ENCODE measurements around the gene ACSM6.

Gene ACSM6, protein sequence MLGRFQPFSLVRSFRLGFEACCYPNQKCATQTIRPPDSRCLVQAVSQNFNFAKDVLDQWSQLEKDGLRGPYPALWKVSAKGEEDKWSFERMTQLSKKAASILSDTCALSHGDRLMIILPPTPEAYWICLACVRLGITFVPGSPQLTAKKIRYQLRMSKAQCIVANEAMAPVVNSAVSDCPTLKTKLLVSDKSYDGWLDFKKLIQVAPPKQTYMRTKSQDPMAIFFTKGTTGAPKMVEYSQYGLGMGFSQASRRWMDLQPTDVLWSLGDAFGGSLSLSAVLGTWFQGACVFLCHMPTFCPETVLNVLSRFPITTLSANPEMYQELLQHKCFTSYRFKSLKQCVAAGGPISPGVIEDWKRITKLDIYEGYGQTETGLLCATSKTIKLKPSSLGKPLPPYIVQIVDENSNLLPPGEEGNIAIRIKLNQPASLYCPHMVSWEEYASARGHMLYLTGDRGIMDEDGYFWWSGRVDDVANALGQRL

GRCh38 chr10:95193944-95194343 is at the start of gene ACSM6:
Gene ACSM6 (plus strand): TSS chr10:95194238. CDS start chr10:95194486, 248 bp downstream.
- TF ChIP-seq CTCF (IDR thresholded peaks at IDR 0.05; ENCODE audit: borderline replicate concordance, control extremely low read depth, extremely low read depth, insufficient read depth, missing control alignments): no peak
- in situ Hi-C loops (cut with MboI; ENCODE audit: low sequenced_read_pairs, unreplicated experiment): loop anchor here (5.0 to 25.0 kb wide), 2 partner anchors 168 to 418 kb away; no protein-coding TSS in a partner anchor
- no peak for DNase-seq (ENCODE audit: low spot score)

DNA sequence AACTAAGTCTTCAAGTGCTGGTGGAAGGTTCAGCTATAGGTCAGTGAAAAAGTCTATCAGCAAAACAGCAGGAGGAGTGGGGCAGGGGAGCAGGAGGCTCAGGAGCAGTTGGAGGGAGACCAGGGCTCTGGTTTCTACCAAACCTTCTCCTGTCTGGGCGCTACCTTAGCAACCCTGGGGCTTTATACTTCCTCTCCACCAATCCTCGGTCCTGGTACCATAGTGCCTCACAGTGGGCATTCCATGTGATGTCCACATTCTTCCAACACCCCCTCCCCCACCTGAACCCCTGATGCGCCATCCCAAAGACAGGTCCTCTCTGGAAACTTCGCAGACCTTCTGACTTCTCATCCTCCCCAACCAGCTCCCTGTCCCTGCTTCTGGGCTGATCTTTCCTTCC is 25.3 kb upstream of the ACSM6 start:
- no peak for TF ChIP-seq CTCF (IDR thresholded peaks at IDR 0.05; ENCODE audit: borderline replicate concordance, control extremely low read depth, extremely low read depth, insufficient read depth, missing control alignments)

DNA sequence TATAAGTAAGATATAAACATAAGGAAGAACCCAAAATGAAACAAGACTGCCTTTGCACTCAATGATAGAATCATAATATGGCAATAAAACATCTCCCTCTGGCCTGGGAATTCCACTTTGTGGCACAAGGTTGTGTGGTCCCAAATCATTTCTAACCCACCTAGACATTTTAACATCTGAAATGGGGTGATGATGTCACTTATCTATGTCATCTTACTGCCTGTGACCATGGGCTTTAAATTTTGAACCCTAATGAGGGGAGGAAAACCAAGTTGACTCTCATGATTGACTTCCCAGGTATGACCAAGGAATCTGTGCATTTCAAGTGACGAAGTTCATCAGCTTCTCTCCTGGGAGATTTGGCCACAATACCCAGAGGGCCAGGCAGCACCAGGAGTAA is 24.5 kb upstream of the ACSM6 start:
- TF ChIP-seq CTCF (IDR thresholded peaks at IDR 0.05; ENCODE audit: borderline replicate concordance, control extremely low read depth, extremely low read depth, insufficient read depth, missing control alignments): no peak
- no peak for DNase-seq (ENCODE audit: low spot score)
- in situ Hi-C loops (cut with MboI; ENCODE audit: low sequenced_read_pairs, unreplicated experiment): no loop called here

More for the DNA sequence above, 25.3 kb upstream of the ACSM6 start:
- in situ Hi-C loops (cut with MboI; ENCODE audit: low sequenced_read_pairs, unreplicated experiment): no loop called here
- no peak for DNase-seq (ENCODE audit: low spot score)

- no peak for DNase-seq (ENCODE audit: low spot score)
- TF ChIP-seq CTCF (IDR thresholded peaks at IDR 0.05; ENCODE audit: borderline replicate concordance, control extremely low read depth, extremely low read depth, insufficient read depth, missing control alignments): no peak
- in situ Hi-C loops (cut with MboI; ENCODE audit: low sequenced_read_pairs, unreplicated experiment): no loop called here
Observed at GRCh38 chr10:95170790-95171189, 23.2 kb upstream of the ACSM6 start.

DNA sequence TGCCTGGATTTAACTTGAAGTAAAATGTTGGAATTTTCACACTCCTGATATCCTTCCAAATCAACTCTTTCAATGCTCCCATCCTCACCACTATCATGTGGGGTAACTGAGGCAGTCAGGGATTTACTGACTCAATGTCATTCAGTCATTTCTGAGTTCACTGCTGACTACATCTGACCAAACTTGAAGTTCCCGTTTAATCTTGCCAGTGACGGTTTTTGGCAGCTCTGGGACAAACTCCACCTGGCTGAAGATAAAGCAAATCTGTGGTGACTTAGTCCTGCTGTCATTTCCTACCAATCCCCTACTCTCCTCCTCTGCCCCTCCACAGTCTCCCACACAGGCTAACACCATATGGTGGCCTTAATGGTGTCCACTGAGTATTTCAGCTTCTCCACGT is 22.7 kb upstream of the ACSM6 start:
- in situ Hi-C loops (cut with MboI; ENCODE audit: low sequenced_read_pairs, unreplicated experiment): no loop called here
- DNase-seq (ENCODE audit: low spot score): no peak
- no peak for TF ChIP-seq CTCF (IDR thresholded peaks at IDR 0.05; ENCODE audit: borderline replicate concordance, control extremely low read depth, extremely low read depth, insufficient read depth, missing control alignments)

- in situ Hi-C loops (cut with MboI; ENCODE audit: low sequenced_read_pairs, unreplicated experiment): no loop called here
- TF ChIP-seq CTCF (IDR thresholded peaks at IDR 0.05; ENCODE audit: borderline replicate concordance, control extremely low read depth, extremely low read depth, insufficient read depth, missing control alignments): no peak
- DNase-seq (ENCODE audit: low spot score): no peak
Observed at GRCh38 chr10:95172851-95173250, 21.2 kb upstream of the ACSM6 start.
